Measurements from ENCODE around the gene DDA1.
"Not testable (repeated sequence)": the region's sequence is repeated elsewhere in the genome, so short reads cannot be mapped to it uniquely, and the experiment has no call there.

The DDA1 gene

DNA sequence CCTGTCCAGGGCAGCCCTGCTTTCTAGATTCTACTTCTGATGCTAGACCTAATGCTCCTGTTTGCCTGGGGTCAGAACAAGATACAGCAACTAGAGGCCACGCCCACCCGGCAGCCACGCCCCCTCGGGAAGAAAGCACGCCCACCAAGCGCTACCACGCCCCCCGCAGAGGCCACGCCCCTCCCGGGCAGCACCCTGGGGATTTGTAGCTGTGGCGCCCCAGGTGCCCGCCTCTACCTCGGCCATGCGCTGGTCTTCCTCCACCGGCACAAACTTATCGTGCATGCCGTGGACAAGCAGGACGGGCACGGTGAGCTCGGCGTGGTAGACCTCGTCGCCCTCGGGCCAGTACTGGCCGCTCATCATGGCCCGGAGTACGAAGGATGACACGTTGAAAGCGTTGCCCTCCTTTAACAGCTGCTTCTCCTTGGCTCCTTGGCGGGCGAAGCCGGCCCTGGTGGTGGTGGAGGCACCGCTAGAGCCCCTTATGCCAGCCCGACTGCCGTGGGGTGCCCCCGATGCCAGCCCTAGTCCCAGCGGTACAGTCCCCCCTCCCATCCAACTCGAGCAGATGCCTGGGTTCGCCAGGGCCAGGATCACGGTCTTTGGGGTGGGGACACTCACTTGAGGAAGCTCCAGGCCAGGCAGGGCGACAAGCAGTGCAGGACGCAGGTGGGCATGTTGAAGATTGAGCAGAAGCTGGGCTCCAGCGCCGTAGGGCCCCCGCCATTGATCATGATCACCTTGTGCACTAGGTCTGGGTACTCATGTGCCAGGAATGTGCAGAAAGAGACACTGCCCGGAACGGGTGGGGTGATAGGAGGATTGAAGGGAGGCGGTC is 15.1 kb upstream of the DDA1 start:
- DNase-seq (ENCODE audit: low read depth, low spot score) = no peak
- no peak overlapping the region for H3K4me3 ChIP-seq (ENCODE audit: low read depth, low read length)
- CTCF ChIA-PET = interaction anchor here (1.0 to 8.4 kb wide), 6 partner anchors 10 to 94 kb away, joined by 3 to 103 read pairs (median 14); partner anchors contain the start of genes ABHD8, ANKLE1, DDA1 and MRPL34
- POLR2A ChIA-PET = no interaction called here
- TF ChIP-seq, protein P1, sequence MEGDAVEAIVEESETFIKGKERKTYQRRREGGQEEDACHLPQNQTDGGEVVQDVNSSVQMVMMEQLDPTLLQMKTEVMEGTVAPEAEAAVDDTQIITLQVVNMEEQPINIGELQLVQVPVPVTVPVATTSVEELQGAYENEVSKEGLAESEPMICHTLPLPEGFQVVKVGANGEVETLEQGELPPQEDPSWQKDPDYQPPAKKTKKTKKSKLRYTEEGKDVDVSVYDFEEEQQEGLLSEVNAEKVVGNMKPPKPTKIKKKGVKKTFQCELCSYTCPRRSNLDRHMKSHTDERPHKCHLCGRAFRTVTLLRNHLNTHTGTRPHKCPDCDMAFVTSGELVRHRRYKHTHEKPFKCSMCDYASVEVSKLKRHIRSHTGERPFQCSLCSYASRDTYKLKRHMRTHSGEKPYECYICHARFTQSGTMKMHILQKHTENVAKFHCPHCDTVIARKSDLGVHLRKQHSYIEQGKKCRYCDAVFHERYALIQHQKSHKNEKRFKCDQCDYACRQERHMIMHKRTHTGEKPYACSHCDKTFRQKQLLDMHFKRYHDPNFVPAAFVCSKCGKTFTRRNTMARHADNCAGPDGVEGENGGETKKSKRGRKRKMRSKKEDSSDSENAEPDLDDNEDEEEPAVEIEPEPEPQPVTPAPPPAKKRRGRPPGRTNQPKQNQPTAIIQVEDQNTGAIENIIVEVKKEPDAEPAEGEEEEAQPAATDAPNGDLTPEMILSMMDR (IDR thresholded peaks at IDR 0.05; ENCODE audit: insufficient read depth, low read length, missing control alignments) = no peak

DNA sequence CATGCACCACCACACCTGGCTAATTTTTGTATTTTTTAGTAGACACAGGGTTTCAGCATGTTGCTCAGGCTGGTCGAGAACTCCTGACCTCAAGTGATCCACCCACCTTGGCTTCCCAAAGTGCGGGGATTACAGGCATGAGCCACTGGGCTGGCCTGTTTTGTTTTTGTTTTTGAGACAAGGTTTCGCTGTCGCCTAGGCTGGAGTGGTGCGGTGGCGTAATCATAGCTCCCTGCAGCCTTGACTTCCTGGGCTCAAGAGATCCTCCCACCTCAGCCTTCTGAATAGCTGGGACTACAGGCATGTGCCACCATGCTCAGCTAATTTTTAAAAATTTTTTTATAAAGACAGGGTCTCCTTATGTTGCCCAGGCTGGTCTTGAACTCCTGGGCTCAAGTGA is 13.8 kb upstream of the DDA1 start:
- H3K4me3 ChIP-seq (ENCODE audit: low read depth, low read length); POLR2A ChIA-PET; DNase-seq (ENCODE audit: low read depth, low spot score): not testable (repeated sequence)
- CTCF ChIA-PET = interaction anchor here (0.6 to 8.4 kb wide), 3 partner anchors 13 to 491 kb away, joined by 3 to 103 read pairs (median 9); no protein-coding TSS in a partner anchor

DNA sequence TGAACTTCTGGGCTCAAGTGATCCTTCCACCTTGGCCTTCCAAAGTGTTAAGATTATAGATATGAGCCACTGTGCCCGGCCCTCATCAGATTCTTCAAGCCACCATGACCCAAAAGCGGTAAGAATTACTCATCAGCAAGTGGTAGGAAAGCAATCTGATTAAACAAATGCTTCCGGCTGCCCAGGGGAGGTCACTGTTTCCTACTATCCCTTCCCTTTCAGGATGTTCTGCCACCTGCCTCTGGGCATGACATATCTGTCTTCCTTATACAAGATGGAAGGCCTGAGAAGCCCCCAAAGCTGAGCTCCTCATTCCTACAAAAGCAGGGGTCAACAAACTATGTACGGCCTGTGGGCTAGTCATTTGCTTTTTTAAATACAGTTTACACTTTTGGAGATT is 13.1 kb upstream of the DDA1 start:
- no peak overlapping the region for H3K4me3 ChIP-seq (ENCODE audit: low read depth, low read length)
- TF ChIP-seq, protein P1 (IDR thresholded peaks at IDR 0.05; ENCODE audit: insufficient read depth, low read length, missing control alignments) = peak; percentile 2
- no peak for DNase-seq (ENCODE audit: low read depth, low spot score)
- ChIA-PET POLR2A (interaction anchor here (0.7 kb wide), 1 partner anchor 90 kb away, joined by 3 read pairs; no protein-coding TSS in a partner anchor), CTCF (interaction anchor here (0.6 to 8.4 kb wide), 3 partner anchors 10 to 92 kb away, joined by 3 to 103 read pairs (median 4); no protein-coding TSS in a partner anchor)

DNA sequence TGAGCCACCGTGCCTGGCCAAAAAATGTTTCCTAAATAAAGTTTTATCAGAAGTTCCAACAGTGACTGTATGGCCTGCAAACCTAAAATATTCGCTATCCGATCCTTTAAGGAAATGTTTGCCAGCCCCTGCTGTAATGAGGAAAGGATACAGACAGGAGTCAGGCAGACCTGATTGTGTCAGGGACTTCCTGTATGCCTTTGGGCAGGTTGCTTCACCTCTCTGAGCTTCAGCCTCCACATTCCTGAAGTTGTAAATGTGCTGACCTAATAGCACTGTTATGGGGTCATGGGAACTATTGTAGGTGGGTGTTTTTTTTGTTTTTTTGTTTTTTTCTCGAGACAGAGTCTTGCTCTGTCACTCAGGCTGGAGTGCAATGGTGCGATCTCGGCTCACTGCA is 12.4 kb upstream of the DDA1 start:
- TF ChIP-seq, protein P1 (IDR thresholded peaks at IDR 0.05; ENCODE audit: insufficient read depth, low read length, missing control alignments) = no peak
- DNase-seq (ENCODE audit: low read depth, low spot score) = no peak
- H3K4me3 ChIP-seq (ENCODE audit: low read depth, low read length) = no peak overlapping the region
- CTCF ChIA-PET = interaction anchor here (1.5 to 8.4 kb wide), 3 partner anchors 8 to 91 kb away, joined by 3 to 103 read pairs (median 4); no protein-coding TSS in a partner anchor
- POLR2A ChIA-PET = no interaction called here

DNA sequence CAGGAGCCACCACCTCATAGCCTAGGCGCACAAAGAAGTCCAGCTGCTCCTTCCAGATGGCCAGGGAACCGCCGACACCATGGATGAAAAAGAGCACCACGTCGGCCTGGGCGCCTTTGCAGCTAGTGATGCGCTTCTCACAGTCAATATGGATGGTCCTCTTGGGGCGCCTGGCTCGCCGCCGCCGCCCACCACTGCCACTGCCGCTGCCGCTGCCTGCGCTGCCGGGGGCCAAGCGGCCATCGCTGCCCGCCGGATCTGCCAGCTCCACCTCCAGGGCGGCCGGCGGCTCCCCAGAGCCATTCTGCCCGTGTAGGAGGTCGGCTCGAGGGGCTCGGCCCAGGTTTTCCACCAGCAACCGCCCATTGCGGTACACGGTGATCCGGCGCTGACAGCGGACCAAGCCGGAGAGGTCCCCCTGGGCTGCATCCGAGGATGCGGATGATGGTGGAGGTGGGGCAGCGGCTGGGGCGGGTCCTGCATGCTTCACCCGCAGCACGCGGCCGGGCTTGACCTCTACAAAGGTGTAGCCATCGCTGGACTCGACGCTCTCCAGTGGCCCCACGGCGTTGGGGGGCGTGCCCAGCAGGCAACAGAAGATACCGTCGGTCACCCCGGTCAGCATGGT is 8.3 kb upstream of the DDA1 start:
- H3K4me3 ChIP-seq (ENCODE audit: low read depth, low read length) = no peak overlapping the region
- no peak for DNase-seq (ENCODE audit: low read depth, low spot score)
- CTCF ChIA-PET = interaction anchor here (0.7 to 5.7 kb wide), 3 partner anchors 8 to 12 kb away, joined by 3 to 69 read pairs (median 5); no protein-coding TSS in a partner anchor
- TF ChIP-seq, protein P1 (IDR thresholded peaks at IDR 0.05; ENCODE audit: insufficient read depth, low read length, missing control alignments) = no peak
- POLR2A ChIA-PET = no interaction called here

DNA sequence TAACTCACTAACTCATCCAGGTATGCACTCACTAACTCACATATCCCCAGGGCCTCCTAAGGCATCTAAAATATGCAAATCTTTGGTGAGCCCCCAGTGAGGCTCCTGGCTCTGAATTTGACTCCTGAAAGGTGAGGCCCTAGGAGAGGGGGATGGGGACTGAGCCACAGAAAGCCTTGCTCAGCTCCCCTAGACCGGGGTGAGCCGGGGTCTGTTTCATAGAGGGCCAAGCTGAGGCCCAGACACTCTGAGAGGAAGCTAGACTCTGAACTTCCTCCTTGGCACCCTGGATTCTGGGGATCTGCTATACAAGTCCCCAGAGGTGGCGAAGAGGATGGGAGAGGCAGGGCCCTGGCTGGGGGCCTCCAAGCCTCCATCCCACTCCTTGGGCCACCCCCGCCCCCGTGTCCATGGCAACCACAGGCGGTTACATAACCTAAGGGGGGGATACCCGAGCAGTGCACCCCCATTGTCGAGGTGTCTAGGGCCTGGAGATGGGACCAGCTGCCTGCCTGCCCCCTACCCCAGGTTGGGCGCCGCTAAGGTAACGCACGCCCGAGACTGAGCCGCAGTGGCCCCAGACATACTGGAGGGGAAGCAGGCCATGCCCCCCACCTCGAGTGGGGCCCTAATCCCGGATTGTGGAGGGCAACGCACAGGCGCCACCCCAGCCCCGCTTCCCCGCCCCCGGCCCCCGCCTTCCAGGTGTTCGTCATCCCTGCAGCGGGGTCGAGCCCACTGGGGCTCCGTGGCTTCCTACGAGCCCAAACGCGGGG is 6.8 kb upstream of the DDA1 start:
- POLR2A ChIA-PET = interaction anchor here (0.9 to 1.2 kb wide), 2 partner anchors 15 to 21 kb away, joined by 3 read pairs; partner anchors contain the start of gene ANKLE1
- CTCF ChIA-PET = interaction anchor here (1.2 to 5.7 kb wide), 4 partner anchors 10 to 163 kb away, joined by 4 to 69 read pairs (median 6); no protein-coding TSS in a partner anchor
- TF ChIP-seq, protein P1 (IDR thresholded peaks at IDR 0.05; ENCODE audit: insufficient read depth, low read length, missing control alignments) = no peak
- DNase-seq (ENCODE audit: low read depth, low spot score) = no peak
- peak overlapping the region; percentile 76 for H3K4me3 ChIP-seq (ENCODE audit: low read depth, low read length)
